Measurements from ENCODE around the gene MXRA7.

MXRA7 gene

GRCh38 chr17:76671912-76672262 is 38.9 kb downstream of the MXRA7 start:
- H3K36me3 ChIP-seq (ENCODE audit: insufficient read depth, insufficient read length, low read length) = no peaks in the 10 kb centered on the region
- DNase-seq (ENCODE audit: low read depth, low spot score) = no peak
- no peaks in the 10 kb centered on the region for H3K27me3 ChIP-seq (ENCODE audit: insufficient read depth, insufficient read length)
- no peak for TF ChIP-seq ZNF274 (IDR thresholded peaks at IDR 0.05; ENCODE audit: low read depth, low read length)
- no peak for TF ChIP-seq SUZ12 (IDR thresholded peaks at IDR 0.05; ENCODE audit: extremely low read depth, insufficient read depth, insufficient read length)
- TF ChIP-seq YY1 (IDR thresholded peaks at IDR 0.05; ENCODE audit: insufficient read depth, insufficient read length) = no peak
- peak overlapping the region; percentile 68 for H3K4me3 ChIP-seq (ENCODE audit: insufficient read length, low read depth)
- H3K4me1 ChIP-seq (ENCODE audit: insufficient read depth, insufficient read length) = peaks cover 6% of the 10 kb centered on the region
- peaks cover 6% of the 10 kb centered on the region; the same call in 1 of the 2 replicates for H3K9me3 ChIP-seq (ENCODE audit: insufficient read depth, low read length)
- H3K9ac ChIP-seq (ENCODE audit: insufficient read length, low read depth) = peak overlapping the region; percentile 83

GRCh38 chr17:76671123-76671911 is 39.4 kb downstream of the MXRA7 start:
- TF ChIP-seq SUZ12 (IDR thresholded peaks at IDR 0.05; ENCODE audit: extremely low read depth, insufficient read depth, insufficient read length) (no peak), YY1 (IDR thresholded peaks at IDR 0.05; ENCODE audit: insufficient read depth, insufficient read length) (no peak), ZNF274 (IDR thresholded peaks at IDR 0.05; ENCODE audit: low read depth, low read length) (no peak)
- Histone ChIP-seq H3K36me3 (ENCODE audit: insufficient read depth, insufficient read length, low read length) (no peaks in the 10 kb centered on the region), H3K4me1 (ENCODE audit: insufficient read depth, insufficient read length) (peaks cover 6% of the 10 kb centered on the region), H3K4me3 (ENCODE audit: insufficient read length, low read depth) (peak overlapping the region; percentile 68), H3K27me3 (ENCODE audit: insufficient read depth, insufficient read length) (no peaks in the 10 kb centered on the region), H3K9me3 (ENCODE audit: insufficient read depth, low read length) (peaks cover 6% of the 10 kb centered on the region; the same call in 1 of the 2 replicates), H3K9ac (ENCODE audit: insufficient read length, low read depth) (peak overlapping the region; percentile 83)
- DNase-seq (ENCODE audit: low read depth, low spot score) = peak; percentile 100

- Histone ChIP-seq H3K9ac (ENCODE audit: insufficient read length, low read depth) (peak overlapping the region; percentile 83), H3K4me3 (ENCODE audit: insufficient read length, low read depth) (peak overlapping the region; percentile 45), H3K9me3 (ENCODE audit: insufficient read depth, low read length) (peaks cover 6% of the 10 kb centered on the region; the same call in 1 of the 2 replicates), H3K36me3 (ENCODE audit: insufficient read depth, insufficient read length, low read length) (no peaks in the 10 kb centered on the region), H3K4me1 (ENCODE audit: insufficient read depth, insufficient read length) (peaks cover 6% of the 10 kb centered on the region), H3K27me3 (ENCODE audit: insufficient read depth, insufficient read length) (no peaks in the 10 kb centered on the region)
- TF ChIP-seq ZNF274 (IDR thresholded peaks at IDR 0.05; ENCODE audit: low read depth, low read length) (no peak), YY1 (IDR thresholded peaks at IDR 0.05; ENCODE audit: insufficient read depth, insufficient read length) (no peak), SUZ12 (IDR thresholded peaks at IDR 0.05; ENCODE audit: extremely low read depth, insufficient read depth, insufficient read length) (no peak)
- no peak for DNase-seq (ENCODE audit: low read depth, low spot score)
Measured at GRCh38 chr17:76670718-76671122, 40.0 kb downstream of the MXRA7 start.

- Histone ChIP-seq H3K9ac (ENCODE audit: insufficient read length, low read depth) (no peak overlapping the region), H3K4me3 (ENCODE audit: insufficient read length, low read depth) (no peak overlapping the region), H3K9me3 (ENCODE audit: insufficient read depth, low read length) (peaks cover 6% of the 10 kb centered on the region; the same call in 1 of the 2 replicates), H3K4me1 (ENCODE audit: insufficient read depth, insufficient read length) (peaks cover 6% of the 10 kb centered on the region), H3K36me3 (ENCODE audit: insufficient read depth, insufficient read length, low read length) (no peaks in the 10 kb centered on the region), H3K27me3 (ENCODE audit: insufficient read depth, insufficient read length) (no peaks in the 10 kb centered on the region)
- TF ChIP-seq SUZ12 (IDR thresholded peaks at IDR 0.05; ENCODE audit: extremely low read depth, insufficient read depth, insufficient read length) (no peak), YY1 (IDR thresholded peaks at IDR 0.05; ENCODE audit: insufficient read depth, insufficient read length) (no peak), ZNF274 (IDR thresholded peaks at IDR 0.05; ENCODE audit: low read depth, low read length) (no peak)
- DNase-seq (ENCODE audit: low read depth, low spot score) = no peak
Measured at GRCh38 chr17:76670020-76670717, 40.6 kb downstream of the MXRA7 start.

GRCh38 chr17:76667786-76668453 is 42.8 kb downstream of the MXRA7 start:
- Histone ChIP-seq H3K4me1 (ENCODE audit: insufficient read depth, insufficient read length) (peaks cover 6% of the 10 kb centered on the region), H3K4me3 (ENCODE audit: insufficient read length, low read depth) (no peak overlapping the region), H3K9ac (ENCODE audit: insufficient read length, low read depth) (no peak overlapping the region)

GRCh38 chr17:76667491-76667755 is 43.3 kb downstream of the MXRA7 start:
- H3K27me3 ChIP-seq (ENCODE audit: insufficient read depth, insufficient read length) = no peaks in the 10 kb centered on the region
- peaks cover 6% of the 10 kb centered on the region for H3K4me1 ChIP-seq (ENCODE audit: insufficient read depth, insufficient read length)
- H3K9me3 ChIP-seq (ENCODE audit: insufficient read depth, low read length) = no peaks in the 10 kb centered on the region
- no peak for DNase-seq (ENCODE audit: low read depth, low spot score)
- no peaks in the 10 kb centered on the region for H3K36me3 ChIP-seq (ENCODE audit: insufficient read depth, insufficient read length, low read length)
- no peak overlapping the region for H3K9ac ChIP-seq (ENCODE audit: insufficient read length, low read depth)
- TF ChIP-seq ZNF274 (IDR thresholded peaks at IDR 0.05; ENCODE audit: low read depth, low read length) (no peak), SUZ12 (IDR thresholded peaks at IDR 0.05; ENCODE audit: extremely low read depth, insufficient read depth, insufficient read length) (no peak), YY1 (IDR thresholded peaks at IDR 0.05; ENCODE audit: insufficient read depth, insufficient read length) (no peak)
- H3K4me3 ChIP-seq (ENCODE audit: insufficient read length, low read depth) = no peak overlapping the region

More at GRCh38 chr17:76667786-76668453, 42.8 kb downstream of the MXRA7 start:
- no peak for TF ChIP-seq ZNF274 (IDR thresholded peaks at IDR 0.05; ENCODE audit: low read depth, low read length)
- H3K9me3 ChIP-seq (ENCODE audit: insufficient read depth, low read length) = no peaks in the 10 kb centered on the region
- DNase-seq (ENCODE audit: low read depth, low spot score) = no peak
- H3K36me3 ChIP-seq (ENCODE audit: insufficient read depth, insufficient read length, low read length) = no peaks in the 10 kb centered on the region
- no peaks in the 10 kb centered on the region for H3K27me3 ChIP-seq (ENCODE audit: insufficient read depth, insufficient read length)

- H3K4me3 ChIP-seq (ENCODE audit: insufficient read length, low read depth) = no peak overlapping the region
- peaks cover 5% of the 10 kb centered on the region for H3K4me1 ChIP-seq (ENCODE audit: insufficient read depth, insufficient read length)
- no peaks in the 10 kb centered on the region for H3K27me3 ChIP-seq (ENCODE audit: insufficient read depth, insufficient read length)
- H3K36me3 ChIP-seq (ENCODE audit: insufficient read depth, insufficient read length, low read length) = no peaks in the 10 kb centered on the region
- DNase-seq (ENCODE audit: low read depth, low spot score) = no peak
- TF ChIP-seq YY1 (IDR thresholded peaks at IDR 0.05; ENCODE audit: insufficient read depth, insufficient read length) = no peak
- H3K9me3 ChIP-seq (ENCODE audit: insufficient read depth, low read length) = no peaks in the 10 kb centered on the region
- no peak overlapping the region for H3K9ac ChIP-seq (ENCODE audit: insufficient read length, low read depth)
Measured at GRCh38 chr17:76660656-76661042, 50.1 kb downstream of the MXRA7 start.

All from NT2/D1 (cell line).